ENCODE measurements around the gene SIRT1. TPM values are rescaled to one million over a fixed set of nuclear protein-coding genes. Genes with fewer than 3 reads are reported as not detected.
"Not testable (repeated sequence)": the region's sequence is repeated elsewhere in the genome, so short reads cannot be mapped to it uniquely, and the experiment has no call there.

The SIRT1 gene
- total RNA-seq, result 24.1 TPM

DNA sequence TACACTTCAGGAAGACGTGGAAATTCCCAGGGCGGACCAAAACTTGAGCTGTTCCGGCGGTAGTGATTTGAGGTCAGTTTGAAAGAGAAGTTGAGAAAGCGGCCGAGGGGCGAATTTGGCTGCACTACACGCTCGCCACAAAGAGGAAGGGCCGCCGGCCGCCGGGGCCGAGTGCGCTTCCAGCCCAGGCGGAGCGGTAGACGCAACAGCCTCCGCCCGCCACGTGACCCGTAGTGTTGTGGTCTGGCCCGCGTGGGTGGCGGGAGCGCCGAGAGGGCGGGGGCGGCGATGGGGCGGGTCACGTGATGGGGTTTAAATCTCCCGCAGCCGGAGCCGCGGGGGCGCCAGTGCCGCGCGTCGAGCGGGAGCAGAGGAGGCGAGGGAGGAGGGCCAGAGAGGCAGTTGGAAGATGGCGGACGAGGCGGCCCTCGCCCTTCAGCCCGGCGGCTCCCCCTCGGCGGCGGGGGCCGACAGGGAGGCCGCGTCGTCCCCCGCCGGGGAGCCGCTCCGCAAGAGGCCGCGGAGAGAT lies at the start of gene SIRT1:
Gene SIRT1, plus strand, starts transcription at position 344 of the 529 bp plus-strand sequence. Its CDS starts 66 bp downstream, at position 410.
- peak; percentile 95 for DNase-seq

DNA sequence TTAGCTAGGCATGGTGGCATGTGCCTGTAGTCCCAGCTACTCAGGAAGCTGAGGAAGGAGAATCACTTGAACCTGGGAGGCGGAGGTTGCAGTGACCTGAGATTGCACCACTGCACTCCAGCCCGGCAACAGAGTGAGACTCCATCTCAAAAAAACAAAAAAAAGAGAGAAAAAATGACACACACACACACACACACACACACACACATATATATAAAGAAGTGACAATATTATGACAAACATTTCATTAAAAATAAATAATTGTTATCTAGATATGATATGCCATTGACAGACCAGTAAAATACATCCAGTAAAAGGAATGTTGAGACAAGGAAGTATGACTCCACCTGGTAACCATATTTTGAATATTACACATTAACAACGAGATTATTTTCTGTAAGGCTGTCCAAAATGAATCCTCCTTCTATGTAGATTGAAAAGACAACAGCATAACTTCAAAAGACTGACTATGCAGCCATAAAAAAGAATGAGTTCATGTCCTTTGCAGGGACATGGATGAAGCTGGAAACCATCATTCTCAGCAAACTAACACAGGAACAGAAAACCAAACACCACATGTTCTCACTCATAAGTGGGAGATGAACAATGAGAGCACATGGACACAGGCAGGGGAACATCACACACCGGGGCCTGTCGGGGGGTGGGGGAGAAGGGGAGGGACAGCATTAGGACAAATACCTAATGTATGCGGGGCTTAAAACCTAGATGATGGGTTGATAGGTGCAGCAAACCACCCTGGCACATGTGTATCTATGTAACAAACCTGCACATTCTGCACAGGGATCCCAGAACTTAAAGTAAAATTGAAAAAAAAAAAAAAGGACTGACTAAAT lies 48.7 kb upstream of the SIRT1 start:
- DNase-seq, result not testable (repeated sequence)

DNA sequence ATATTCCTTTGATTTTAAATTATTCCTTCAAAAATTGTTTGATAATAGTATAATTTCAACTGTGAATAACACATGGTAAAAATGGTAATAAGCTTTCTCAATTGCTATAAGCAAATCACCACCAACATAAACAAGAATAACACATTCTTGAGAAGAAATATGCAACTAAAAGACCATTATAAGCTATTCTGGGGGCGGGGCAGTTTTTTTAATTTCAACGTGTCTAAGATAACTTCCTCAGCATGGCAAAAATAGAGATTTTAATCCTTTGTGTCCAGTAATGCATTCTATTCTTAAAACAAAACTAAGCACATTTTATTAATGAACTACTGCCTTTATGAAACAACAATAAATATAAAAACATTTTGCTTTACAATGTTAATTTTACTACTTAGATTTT lies 48.0 kb upstream of the SIRT1 start:
- DNase-seq, result no peak

DNA sequence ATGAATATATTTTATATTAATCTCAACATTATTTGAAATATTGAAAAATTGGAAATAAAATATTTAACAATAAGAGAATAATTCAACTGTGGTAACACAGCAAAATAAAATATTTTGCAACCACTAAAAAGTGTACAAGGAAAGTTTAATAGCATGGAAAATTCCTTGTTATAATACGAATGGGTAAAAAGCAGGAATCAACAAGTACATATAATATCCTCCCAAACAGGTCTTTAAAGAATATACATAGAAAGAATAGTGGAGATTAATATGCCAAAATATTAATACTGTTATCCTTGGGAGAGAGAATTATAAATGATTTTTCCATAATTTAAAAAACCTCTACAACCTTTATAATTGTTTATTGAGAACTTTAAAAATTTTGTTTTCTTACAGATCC lies 47.5 kb upstream of the SIRT1 start:
- DNase-seq, result no peak

DNA sequence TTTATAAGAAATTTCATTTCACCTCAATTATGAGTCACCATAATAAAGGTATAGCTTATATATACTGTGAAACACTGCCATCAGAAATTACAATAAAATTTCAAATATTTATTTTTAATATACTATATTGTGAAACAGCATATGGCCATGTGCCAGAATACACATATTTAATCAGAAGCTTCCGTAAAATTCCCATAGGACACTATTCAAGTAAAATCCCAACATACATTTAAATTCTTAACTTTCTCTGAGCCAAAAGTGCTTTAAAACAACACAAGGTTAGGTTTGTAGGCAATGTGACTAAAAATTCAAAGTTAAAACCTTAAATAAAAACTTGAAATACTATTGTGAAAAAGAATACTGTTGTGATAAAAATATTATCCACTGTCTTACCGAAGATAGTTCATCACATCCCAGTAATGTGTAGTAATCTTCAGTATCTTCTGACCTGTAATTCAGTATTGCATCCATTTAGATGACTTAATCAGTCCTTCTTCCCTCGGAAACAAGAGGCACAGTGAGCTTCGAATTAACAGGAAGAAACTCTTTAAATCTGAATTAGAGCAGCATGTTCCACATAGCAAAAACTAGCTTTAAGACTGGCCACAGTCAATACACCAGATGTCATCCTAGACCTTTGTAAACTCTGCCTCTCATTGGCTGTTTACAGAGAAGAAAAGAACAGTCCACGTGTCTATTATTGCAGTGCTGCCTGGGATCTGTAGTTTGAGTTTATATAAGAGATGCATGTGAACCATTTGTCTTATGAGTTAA lies 46.7 kb upstream of the SIRT1 start, which contains the start of gene DNAJC12:
Gene DNAJC12, minus strand, starts transcription at position 648 of the 774 bp plus-strand sequence. Its CDS starts 177 bp downstream, at position 471.
- DNase-seq, result peak; percentile 84

DNA sequence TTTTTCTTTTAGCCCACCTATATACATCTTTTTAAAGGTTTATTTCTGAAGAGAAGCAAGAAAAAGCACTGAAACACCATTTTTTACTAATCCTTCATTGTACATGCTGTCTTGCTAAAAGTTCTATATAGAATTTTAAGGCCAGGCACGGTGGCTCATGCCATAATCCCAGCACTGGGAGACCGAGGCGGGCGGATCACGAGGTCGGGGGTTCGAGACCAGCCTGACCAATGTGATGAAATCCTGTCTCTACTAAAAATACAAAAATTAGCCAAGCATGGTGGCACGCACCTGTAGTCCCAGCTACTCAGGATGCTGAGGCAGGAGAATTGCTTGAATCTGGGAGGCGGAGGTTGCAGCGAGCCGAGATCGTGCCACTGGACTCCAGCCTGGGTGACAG lies 44.9 kb upstream of the SIRT1 start:
- not testable (repeated sequence) for DNase-seq

DNA sequence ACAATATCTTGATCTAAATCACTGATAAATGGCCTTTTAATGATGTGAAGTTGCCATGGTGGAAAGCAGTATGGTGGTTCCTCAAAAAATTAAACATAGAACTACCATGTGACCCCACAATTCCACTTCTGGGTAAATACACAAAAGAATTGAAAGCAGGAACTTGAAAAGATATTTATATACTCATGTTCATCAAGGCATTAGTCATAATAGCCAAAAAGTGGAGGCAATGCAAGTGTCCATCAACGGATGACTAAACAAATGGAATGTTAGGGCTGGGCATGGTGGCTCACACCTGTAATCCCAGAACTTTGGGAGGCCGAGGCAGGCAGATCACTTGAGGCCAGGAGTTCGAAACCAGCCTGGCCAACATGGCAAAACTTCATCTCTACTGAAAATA lies 44.5 kb upstream of the SIRT1 start:
- DNase-seq, result no peak

DNA sequence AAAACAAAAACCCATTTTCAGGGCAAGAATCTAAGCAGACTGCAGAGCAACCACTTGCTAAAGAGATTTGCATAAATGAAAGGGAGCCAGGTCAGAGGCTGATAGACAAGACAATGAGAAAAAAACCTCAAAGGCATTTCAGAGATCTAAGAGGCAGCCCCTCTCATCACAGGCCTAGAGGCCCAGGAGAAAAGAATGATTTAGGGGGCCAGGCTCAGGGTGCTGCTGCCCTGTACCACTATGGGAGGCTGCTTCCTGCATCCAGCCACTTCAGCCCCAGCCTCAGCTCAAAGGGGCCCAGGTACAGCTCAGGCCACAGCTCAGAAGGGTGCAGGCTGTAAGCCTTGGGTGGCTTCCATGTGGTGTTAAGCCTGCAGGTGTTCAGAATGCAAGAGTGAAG lies 42.7 kb upstream of the SIRT1 start:
- DNase-seq, result no peak

DNA sequence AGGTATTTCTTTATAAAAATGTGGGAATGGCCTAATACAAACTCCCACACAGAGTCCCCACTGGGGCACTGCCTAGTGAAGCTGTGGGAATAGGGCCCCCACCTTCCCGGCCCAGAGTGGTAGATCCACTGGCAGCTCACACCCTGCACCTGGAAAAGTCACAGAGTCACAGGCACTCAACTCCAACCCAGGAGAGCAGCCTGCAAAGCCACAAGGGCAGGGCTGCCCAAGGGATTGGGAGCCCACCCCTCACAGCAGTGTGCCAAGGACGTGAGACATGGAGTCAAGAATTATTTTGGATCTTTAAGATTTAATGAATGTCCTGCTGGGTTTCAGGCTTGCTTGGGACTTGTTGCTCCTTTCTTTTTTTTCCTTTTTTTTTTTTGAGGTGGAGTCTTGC lies 41.2 kb upstream of the SIRT1 start:
- no peak for DNase-seq

DNA sequence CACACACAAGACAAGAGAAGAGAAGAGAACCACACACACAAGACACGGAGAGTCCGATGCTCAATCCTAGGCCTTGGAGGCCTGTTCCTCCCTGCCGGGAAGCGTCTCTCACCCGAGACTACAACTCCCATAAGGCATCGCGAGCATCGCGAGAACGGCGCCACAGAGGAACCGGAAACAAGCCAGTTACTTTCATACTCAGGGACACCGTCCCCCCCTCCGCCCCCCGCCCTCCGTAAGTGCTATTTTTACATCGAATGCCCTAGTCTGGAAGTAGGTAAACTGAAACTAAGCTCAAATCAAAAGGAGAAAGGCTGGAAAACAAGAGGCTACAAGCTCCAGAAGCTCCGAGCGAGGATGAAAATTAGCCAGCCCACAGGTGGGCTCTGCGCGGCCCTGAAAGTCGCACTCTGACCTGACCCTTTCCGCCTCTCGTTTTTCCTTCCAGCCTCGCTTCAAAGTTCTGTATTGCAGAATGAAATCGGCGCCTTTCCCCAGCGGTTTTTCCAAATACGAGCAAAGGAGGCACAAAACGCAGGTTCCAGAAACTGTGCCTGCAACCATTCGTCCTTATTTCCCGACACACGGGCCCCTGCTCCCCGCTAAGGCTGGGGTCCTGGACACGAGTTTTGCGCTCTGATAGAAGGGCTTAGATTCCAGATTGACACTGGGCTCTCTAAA lies 35.0 kb upstream of the SIRT1 start:
- peak; percentile 93 for DNase-seq

DNA sequence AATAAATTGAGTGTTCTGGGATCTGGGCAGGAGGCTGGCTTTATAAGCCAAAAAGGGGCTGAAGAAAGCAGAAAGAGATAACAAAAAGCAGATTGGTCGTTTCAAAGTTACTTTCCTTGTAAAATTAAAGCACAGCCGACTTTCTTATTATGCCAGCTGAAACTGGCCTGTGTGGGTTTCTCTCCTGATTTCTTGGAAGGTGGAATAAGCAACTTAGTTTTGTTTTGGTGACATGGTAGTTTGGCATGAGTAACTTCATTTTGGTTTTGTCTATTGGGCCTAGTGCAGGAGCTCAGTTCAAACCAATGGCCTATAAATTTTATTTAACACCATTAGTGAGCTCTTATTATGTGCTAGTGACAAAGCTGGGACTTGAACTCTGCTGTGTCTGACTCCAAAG lies 33.3 kb upstream of the SIRT1 start:
- DNase-seq, result no peak

DNA sequence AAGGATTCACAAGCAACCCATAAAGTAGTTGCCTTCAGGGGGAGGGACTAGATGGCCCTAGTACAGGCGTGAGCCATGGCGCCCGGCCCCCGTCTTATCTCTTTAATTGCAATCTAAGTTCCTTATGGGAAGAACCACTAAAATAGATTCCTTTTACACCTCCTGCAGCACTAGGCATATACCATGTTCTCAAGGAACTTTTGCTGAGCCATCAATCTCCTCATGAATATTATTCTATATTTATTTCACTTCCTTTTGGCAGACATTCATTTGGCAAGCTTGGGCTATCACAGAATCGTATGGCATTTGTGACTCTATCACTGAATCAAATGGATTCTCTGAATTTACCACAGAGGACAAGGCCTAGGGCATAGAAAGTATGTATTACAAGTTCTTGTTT lies 31.7 kb upstream of the SIRT1 start:
- DNase-seq, result no peak

DNA sequence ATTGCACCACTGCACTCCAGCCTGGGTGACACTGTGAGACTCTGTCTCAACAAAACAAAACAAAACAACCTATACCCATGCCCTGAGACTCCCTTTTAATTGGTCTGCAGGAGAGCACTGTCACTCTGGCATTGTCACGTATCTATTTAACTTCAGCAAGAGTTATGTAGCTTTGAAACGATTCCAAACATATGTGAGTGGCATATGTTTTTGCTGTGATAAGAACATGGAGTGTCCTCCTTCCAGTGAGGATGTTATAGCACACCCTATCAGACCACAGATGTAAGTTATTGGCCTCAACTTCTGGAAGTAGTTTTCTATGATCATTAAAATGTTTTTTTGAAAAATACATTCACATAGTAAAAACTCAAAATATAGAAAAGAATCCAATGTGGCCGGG lies 30.9 kb upstream of the SIRT1 start:
- DNase-seq, result no peak

DNA sequence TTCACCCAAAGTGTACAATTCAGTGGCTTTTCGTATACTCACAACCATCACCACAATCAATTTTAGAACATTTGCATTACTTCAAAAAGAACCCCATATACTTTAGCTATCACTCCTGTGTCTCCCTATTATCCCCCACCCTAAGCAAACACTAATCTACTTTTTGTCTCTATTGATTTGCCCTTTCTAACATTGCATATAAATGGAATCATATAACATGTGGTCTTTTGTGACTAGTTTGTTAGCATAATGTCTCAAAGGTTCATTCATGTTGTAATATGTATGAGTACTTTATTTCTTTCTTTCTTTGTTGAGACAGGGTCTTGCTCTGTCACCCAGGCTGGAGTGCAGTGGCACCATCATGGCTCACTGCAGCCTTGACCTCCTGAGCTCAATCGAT lies 25.5 kb upstream of the SIRT1 start:
- DNase-seq, result no peak

DNA sequence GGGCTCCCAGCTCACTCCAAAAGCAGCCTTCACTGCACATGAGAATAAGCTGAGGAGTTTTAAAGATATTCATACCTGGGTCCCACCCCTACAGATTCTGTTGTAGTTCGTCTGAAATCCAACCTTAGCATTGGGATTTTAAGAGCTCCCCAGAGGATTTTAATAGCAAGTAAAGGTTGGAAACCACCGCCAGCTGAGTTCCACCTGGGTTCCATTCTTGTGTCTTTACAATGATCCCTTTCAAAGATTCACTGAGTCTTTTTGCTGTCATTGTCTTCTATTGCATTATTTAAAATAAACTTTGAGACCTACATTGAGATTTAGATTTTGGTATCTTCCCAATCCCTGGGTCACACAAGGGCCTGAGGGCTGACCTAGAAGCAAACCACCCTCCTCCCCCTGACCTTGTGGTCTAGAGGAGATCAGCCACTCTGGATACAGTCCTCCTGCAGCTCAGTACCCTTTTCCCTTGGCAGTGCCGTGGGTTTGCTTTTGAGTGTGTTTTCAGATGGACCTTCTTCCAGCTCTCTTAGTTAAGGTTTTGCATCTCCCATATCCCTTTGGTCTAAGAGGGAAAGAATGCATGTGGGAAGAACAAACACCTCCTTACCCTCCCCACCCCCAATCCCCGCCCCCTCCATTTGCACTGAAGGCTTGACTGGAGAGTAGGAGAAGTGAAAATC lies 22.6 kb upstream of the SIRT1 start:
- no peak for DNase-seq

DNA sequence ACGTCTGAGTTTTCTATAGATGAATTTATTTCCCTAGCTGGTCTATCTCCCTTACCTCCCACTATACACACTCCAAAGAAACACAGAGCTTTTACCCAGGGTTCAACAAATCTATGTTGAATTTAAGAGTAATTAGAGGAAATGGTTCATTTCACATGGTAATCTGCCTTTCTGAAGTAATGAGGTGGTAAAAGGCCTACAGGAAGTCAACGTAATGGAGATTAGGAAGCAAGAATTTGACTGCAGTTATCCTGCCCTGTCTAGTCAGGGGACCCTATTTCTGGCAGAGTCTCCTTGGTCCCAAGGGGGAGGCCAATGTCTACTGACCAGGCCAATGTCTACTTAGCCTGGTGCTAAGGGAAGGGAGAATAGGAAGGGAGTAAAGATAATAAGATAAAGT lies 21.4 kb upstream of the SIRT1 start:
- no peak for DNase-seq

DNA sequence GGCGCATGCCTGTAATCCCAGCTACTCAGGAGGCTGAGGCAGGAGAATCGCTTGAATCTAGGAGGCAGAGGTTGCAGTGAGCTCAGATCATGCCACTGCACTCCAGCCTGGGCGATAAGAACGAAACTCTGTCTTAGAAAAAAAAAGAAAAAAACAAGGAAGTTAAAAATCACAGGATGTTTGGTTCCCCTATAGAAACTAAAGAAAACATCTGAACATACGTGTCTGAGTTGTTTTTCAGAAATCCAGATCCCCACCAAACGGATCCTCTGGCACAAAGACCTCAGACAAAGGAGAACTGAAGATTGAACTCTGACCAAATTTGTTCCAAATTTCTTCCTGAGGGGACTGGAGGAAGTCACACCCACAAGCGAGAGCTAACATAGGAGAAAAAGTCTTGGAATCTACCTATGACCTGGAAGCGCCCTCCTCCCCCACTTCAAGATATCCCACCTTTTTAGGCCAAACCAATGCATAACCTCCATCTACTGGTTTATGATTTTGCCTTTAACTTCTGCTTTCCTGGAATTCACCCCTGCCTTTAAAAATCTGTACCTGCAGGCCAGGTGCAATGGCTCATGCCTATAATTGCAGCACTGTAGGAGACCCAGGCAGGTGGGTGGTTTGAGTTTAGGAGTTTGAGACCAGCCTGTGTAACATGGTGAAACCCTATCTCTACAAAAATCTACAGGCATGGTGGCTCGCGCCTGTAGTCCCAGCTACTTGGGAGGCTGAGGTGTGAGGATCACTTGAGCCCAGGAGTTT lies 19.7 kb upstream of the SIRT1 start:
- DNase-seq, result no peak

DNA sequence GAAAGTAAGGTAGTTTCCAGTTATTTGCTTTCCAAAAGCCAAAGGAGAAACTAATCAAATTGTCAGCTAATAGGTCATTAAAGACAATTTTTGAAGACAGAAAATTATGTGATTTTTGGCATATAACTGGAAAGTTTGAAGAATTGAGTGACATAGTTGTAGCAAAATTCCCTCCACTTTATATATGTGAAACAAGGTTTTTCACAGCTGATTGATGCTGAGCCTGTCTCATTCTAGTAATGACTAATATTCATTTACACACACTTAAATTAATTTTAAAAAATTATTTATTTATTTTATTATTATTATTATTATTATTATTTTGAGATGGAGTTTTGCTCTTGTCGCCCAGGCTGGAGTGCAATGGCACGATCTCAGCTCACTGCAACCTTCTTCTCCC lies 16.3 kb upstream of the SIRT1 start:
- DNase-seq, result no peak

DNA sequence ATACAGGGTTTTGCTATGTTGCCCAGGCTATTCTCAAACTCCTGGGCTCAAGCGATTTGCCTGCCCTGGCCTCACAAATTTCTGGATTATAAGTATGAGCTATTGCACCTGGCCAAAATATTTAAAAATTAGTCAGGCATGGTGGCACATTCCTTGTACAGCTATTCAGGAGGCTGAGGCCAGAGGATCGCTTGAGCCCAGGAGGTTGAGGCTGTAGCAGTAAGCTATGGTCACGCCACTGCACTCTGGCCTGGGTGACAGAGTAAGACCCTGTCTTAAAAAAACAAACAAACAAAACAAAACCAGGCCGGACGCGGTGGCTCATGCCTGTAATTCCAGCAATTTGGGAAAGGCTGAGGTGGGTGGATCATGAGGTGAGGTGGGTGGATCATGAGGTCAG lies 14.5 kb upstream of the SIRT1 start:
- no peak for DNase-seq

DNA sequence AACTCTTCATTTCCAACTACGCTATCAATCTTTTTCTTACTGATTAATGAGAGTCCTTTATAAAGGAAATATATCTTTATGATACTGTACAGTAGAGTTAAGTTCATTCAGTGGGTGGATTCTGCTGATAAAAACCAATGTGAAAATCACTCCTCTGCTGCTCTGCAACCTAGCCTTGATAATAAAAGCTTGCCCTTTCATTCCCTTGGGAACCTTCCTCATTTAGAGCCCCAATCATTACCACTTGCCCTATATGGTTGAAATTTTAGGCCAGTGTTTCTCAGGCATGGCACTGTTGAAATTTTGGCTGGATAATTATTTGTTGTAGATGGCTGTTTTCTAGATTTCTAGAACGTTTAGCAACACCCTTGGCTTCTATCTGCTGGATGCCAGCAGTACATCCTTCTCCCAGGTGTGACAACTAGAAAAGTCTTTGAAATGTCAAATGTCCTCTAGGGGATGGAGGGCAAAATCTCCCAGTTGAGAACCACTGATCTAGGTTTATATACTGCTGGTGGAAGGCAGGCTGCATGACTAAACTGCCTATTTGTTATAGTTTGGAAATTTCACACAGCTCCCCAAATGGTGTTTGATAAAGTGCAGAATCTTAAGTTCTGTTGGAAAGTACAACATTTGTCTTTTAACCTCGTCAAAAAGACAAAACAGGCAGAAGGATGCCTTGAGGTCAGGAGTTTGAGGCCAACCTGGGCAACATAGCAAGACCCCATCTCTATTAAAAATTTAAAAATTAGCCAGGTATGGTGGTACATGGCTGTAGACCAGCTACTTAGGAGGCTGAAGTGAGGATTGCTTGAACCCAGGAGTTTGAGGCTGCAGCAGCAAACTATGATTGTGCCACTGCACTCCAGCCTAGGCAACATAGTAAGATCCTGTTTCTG lies 8.9 kb upstream of the SIRT1 start:
- DNase-seq, result no peak
